Naive thymus-derived CD8-positive, alpha-beta T cell (primary cell): Measurements from ENCODE around the gene REXO4. TPM values are rescaled to one million over a fixed set of nuclear protein-coding genes. Genes with fewer than 3 reads are reported as not detected.
"Not testable (repeated sequence)": the region's sequence is repeated elsewhere in the genome, so short reads cannot be mapped to it uniquely, and the experiment has no call there.

ENCODE experiments used
- ATAC-seq, 2 donors: fragments of 150-1000 bp; cut with Tn5 transposase in 1 of 2; sonication (Bioruptor Pico), chemical (Tn5 transposase) in 1 of 2; 1 replicate in 1 of 2; 2 replicates in 1 of 2; pipeline ENCODE4 v1.10.0; 2021; ENCODE audit warnings: mild to moderate bottlenecking in 2 of 2, moderate library complexity in 2 of 2
- POLR2A ChIA-PET: fragments of 350-600 bp; sonication (Branson Sonifier 250); formaldehyde crosslinking; loops from one replicate; lab custom pipeline; 2021; ENCODE audit warnings: antibody characterized with exemption; lab: Charles Lee
- DNase-seq, 10 donors: peaks; one replicate each; pipeline versions ENCODE4 v3.0.0 to v3.0.0-alpha.2; 2020 to 2022
- H3K27ac Mint-ChIP-seq, 10 donors: one replicate each; pipeline ENCODE4 v1.8.0; 2020 to 2022; ENCODE audit warnings: mild to moderate bottlenecking in 10 of 10, mixed read lengths in 10 of 10, moderate library complexity in 4 of 10, inconsistent platforms in 1 of 10
- H3K27me3 Mint-ChIP-seq, 5 donors: one replicate each; pipeline ENCODE4 v1.8.0; 2021 to 2022; ENCODE audit warnings: mixed read lengths in 5 of 5
- H3K36me3 Mint-ChIP-seq, 3 donors: one replicate each; pipeline ENCODE4 v1.8.0; 2020 to 2022; ENCODE audit warnings: mixed read lengths in 3 of 3, mild to moderate bottlenecking in 2 of 3, inconsistent platforms in 1 of 3
- H3K4me1 Mint-ChIP-seq, 4 donors: one replicate each; pipeline ENCODE4 v1.8.0; 2021 to 2022; ENCODE audit warnings: mixed read lengths in 4 of 4
- H3K4me3 Mint-ChIP-seq, 10 donors: one replicate each; pipeline ENCODE4 v1.8.0; 2020 to 2022; ENCODE audit warnings: mild to moderate bottlenecking in 10 of 10, mixed read lengths in 10 of 10, moderate library complexity in 6 of 10, inconsistent platforms in 1 of 10
- H3K9me3 Mint-ChIP-seq, 9 donors: one replicate each; pipeline ENCODE4 v1.8.0; 2020 to 2022; ENCODE audit warnings: mixed read lengths in 9 of 9, mild to moderate bottlenecking in 3 of 9, inconsistent platforms in 1 of 9, moderate library complexity in 1 of 9
- polyA plus RNA-seq, 3 donors: library from polyadenylated mRNA; unstranded; fragments of 300-500 nt; fragmentation: Illumina TruSeq; gene quantifications; one replicate each; pipeline ENCODE4 v1.2.3, GENCODE V29; 2021
- total RNA-seq, 8 experiments: library from RNA in 2 of 8; stranded (reverse) in 2 of 8; gene quantifications; one replicate each; pipeline ENCODE4 v1.2.3 and lab custom pipeline; 2021 to 2026

The REXO4 gene
- total and polyA plus RNA-seq, 5 experiments from 2014 or later, result 15.9 to 45.6 (median 30.5) TPM

- Mint-ChIP-seq H3K4me1 (peaks cover 4 to 15% (median 13%) of the 10 kb centered on the region in 4 donors), H3K27ac (no peak overlapping the region), H3K9me3 (no peaks in the 10 kb centered on the region), H3K36me3 (no peaks in the 10 kb centered on the region), H3K4me3 (no peak overlapping the region), H3K27me3 (no peaks in the 10 kb centered on the region)
- ATAC-seq, result no peak
- DNase-seq, result no peak
- POLR2A ChIA-PET, result interaction anchor here (1.3 kb wide), 1 partner anchor 10 kb away, joined by 4 read pairs; no protein-coding TSS in a partner anchor
Observed at GRCh38 chr9:133457748-133458147, 39.9 kb upstream of the REXO4 start.

GRCh38 chr9:133457233-133457632 is 39.4 kb upstream of the REXO4 start:
- POLR2A ChIA-PET, result interaction anchor here (1.3 kb wide), 1 partner anchor 10 kb away, joined by 4 read pairs; no protein-coding TSS in a partner anchor
- H3K4me1 Mint-ChIP-seq, result peaks cover 4 to 15% (median 13%) of the 10 kb centered on the region in 4 donors
- no peaks in the 10 kb centered on the region for H3K27me3 Mint-ChIP-seq
- no peak for ATAC-seq
- no peaks in the 10 kb centered on the region for H3K36me3 Mint-ChIP-seq
- no peak overlapping the region for H3K4me3 Mint-ChIP-seq
- H3K27ac Mint-ChIP-seq, result no peak overlapping the region
- no peaks in the 10 kb centered on the region for H3K9me3 Mint-ChIP-seq
- no peak for DNase-seq

GRCh38 chr9:133456409-133456808 is 38.6 kb upstream of the REXO4 start:
- no peak overlapping the region for H3K27ac Mint-ChIP-seq
- H3K9me3 Mint-ChIP-seq, result no peaks in the 10 kb centered on the region
- no peak for DNase-seq
- H3K4me1 Mint-ChIP-seq, result peaks cover 4 to 19% (median 13%) of the 10 kb centered on the region in 4 donors
- no peaks in the 10 kb centered on the region for H3K27me3 Mint-ChIP-seq
- no peak overlapping the region for H3K4me3 Mint-ChIP-seq
- no peaks in the 10 kb centered on the region for H3K36me3 Mint-ChIP-seq
- no peak for ATAC-seq
- POLR2A ChIA-PET, result no interaction called here

- no peaks in the 10 kb centered on the region for H3K36me3 Mint-ChIP-seq
- H3K27ac Mint-ChIP-seq, result peak overlapping the region in 2 of 10 donors; percentile 4 to 49
- DNase-seq, result no peak
- POLR2A ChIA-PET, result no interaction called here
- no peak for ATAC-seq
- H3K4me3 Mint-ChIP-seq, result no peak overlapping the region
- no peaks in the 10 kb centered on the region for H3K27me3 Mint-ChIP-seq
- H3K9me3 Mint-ChIP-seq, result no peaks in the 10 kb centered on the region
- H3K4me1 Mint-ChIP-seq, result peaks cover 4 to 18% (median 13%) of the 10 kb centered on the region in 4 donors
Observed at GRCh38 chr9:133455936-133456335, 38.1 kb upstream of the REXO4 start.

- DNase-seq (no peak), ATAC-seq (no peak)
- Mint-ChIP-seq H3K4me3 (no peak overlapping the region), H3K27ac (no peak overlapping the region), H3K9me3 (no peaks in the 10 kb centered on the region), H3K4me1 (peaks cover 2 to 13% (median 7%) of the 10 kb centered on the region in 4 donors), H3K36me3 (no peaks in the 10 kb centered on the region), H3K27me3 (no peaks in the 10 kb centered on the region)
- POLR2A ChIA-PET, result no interaction called here
Observed at GRCh38 chr9:133454943-133455673, 37.3 kb upstream of the REXO4 start.

- no peaks in the 10 kb centered on the region for H3K36me3 Mint-ChIP-seq
Observed at GRCh38 chr9:133454325-133454724, 36.5 kb upstream of the REXO4 start.

GRCh38 chr9:133453651-133454050 is 35.8 kb upstream of the REXO4 start:
- POLR2A ChIA-PET, result no interaction called here
- DNase-seq, result no peak
- peaks cover 0 to 2% (median 0%) of the 10 kb centered on the region in 5 donors for H3K27me3 Mint-ChIP-seq
- ATAC-seq, result no peak
- no peak overlapping the region for H3K27ac Mint-ChIP-seq
- H3K4me3 Mint-ChIP-seq, result no peak overlapping the region
- H3K9me3 Mint-ChIP-seq, result no peaks in the 10 kb centered on the region
- H3K4me1 Mint-ChIP-seq, result peaks cover 0 to 5% (median 1%) of the 10 kb centered on the region in 4 donors
- no peaks in the 10 kb centered on the region for H3K36me3 Mint-ChIP-seq

More at GRCh38 chr9:133454325-133454724, 36.5 kb upstream of the REXO4 start:
- Mint-ChIP-seq H3K27ac (peak overlapping the region in 1 of 10 donors; percentile 38), H3K9me3 (no peaks in the 10 kb centered on the region), H3K4me3 (no peak overlapping the region), H3K27me3 (no peaks in the 10 kb centered on the region), H3K4me1 (peaks cover 0 to 12% (median 4%) of the 10 kb centered on the region in 4 donors)
- DNase-seq (no peak), ATAC-seq (no peak)
- POLR2A ChIA-PET, result no interaction called here

GRCh38 chr9:133452562-133452961 is 34.8 kb upstream of the REXO4 start:
- no peak overlapping the region for H3K4me3 Mint-ChIP-seq

GRCh38 chr9:133451865-133452264 is 34.1 kb upstream of the REXO4 start:
- DNase-seq, H3K9me3 Mint-ChIP-seq, H3K36me3 Mint-ChIP-seq, H3K4me1 Mint-ChIP-seq, H3K27me3 Mint-ChIP-seq, ATAC-seq, H3K27ac Mint-ChIP-seq, POLR2A ChIA-PET, H3K4me3 Mint-ChIP-seq: not testable (repeated sequence)

More at GRCh38 chr9:133452562-133452961, 34.8 kb upstream of the REXO4 start:
- Mint-ChIP-seq H3K36me3 (no peaks in the 10 kb centered on the region), H3K9me3 (no peaks in the 10 kb centered on the region), H3K27ac (no peak overlapping the region), H3K27me3 (peaks cover 0 to 2% (median 0%) of the 10 kb centered on the region in 5 donors), H3K4me1 (peaks cover 0 to 4% (median 0%) of the 10 kb centered on the region in 4 donors)
- no peak for ATAC-seq
- DNase-seq, result no peak
- POLR2A ChIA-PET, result no interaction called here

GRCh38 chr9:133449760-133450159 is 31.9 kb upstream of the REXO4 start:
- Mint-ChIP-seq H3K36me3 (no peaks in the 10 kb centered on the region), H3K27ac (no peak overlapping the region), H3K27me3 (peaks cover 0 to 2% (median 0%) of the 10 kb centered on the region in 5 donors), H3K4me1 (peaks cover 0 to 4% (median 0%) of the 10 kb centered on the region in 4 donors), H3K4me3 (no peak overlapping the region), H3K9me3 (no peaks in the 10 kb centered on the region)
- POLR2A ChIA-PET, result no interaction called here
- no peak for ATAC-seq
- no peak for DNase-seq

- no peak for ATAC-seq
- peaks cover 0 to 4% (median 0%) of the 10 kb centered on the region in 4 donors for H3K4me1 Mint-ChIP-seq
- no peak for DNase-seq
- H3K9me3 Mint-ChIP-seq, result no peaks in the 10 kb centered on the region
- no peaks in the 10 kb centered on the region for H3K36me3 Mint-ChIP-seq
- no peak overlapping the region for H3K4me3 Mint-ChIP-seq
- no peak overlapping the region for H3K27ac Mint-ChIP-seq
- peaks cover 0 to 2% (median 0%) of the 10 kb centered on the region in 5 donors for H3K27me3 Mint-ChIP-seq
- POLR2A ChIA-PET, result no interaction called here
Observed at GRCh38 chr9:133448487-133448972, 30.7 kb upstream of the REXO4 start.

- POLR2A ChIA-PET, result no interaction called here
- Mint-ChIP-seq H3K9me3 (no peaks in the 10 kb centered on the region), H3K4me3 (no peak overlapping the region), H3K36me3 (no peaks in the 10 kb centered on the region), H3K4me1 (peaks cover 0 to 7% (median 1%) of the 10 kb centered on the region in 4 donors), H3K27me3 (peaks cover 0 to 2% (median 0%) of the 10 kb centered on the region in 5 donors), H3K27ac (no peak overlapping the region)
- no peak for ATAC-seq
- DNase-seq, result no peak
Observed at GRCh38 chr9:133445293-133445969, 27.6 kb upstream of the REXO4 start.

- ATAC-seq (no peak), DNase-seq (no peak)
- Mint-ChIP-seq H3K36me3 (no peaks in the 10 kb centered on the region), H3K9me3 (no peaks in the 10 kb centered on the region), H3K27me3 (no peaks in the 10 kb centered on the region), H3K27ac (no peak overlapping the region), H3K4me3 (no peak overlapping the region), H3K4me1 (peaks cover 0 to 8% (median 1%) of the 10 kb centered on the region in 4 donors)
- POLR2A ChIA-PET, result no interaction called here
Observed at GRCh38 chr9:133443982-133444381, 26.2 kb upstream of the REXO4 start.
